ENCODE results near the gene CEP112. TPM values are rescaled to one million over a fixed set of nuclear protein-coding genes. Genes with fewer than 3 reads are reported as not detected.

Gene CEP112
- polyA plus RNA-seq, 1 experiment: 5.7 TPM

- ChIA-PET POLR2A (interaction anchor here (0.5 kb wide), 1 partner anchor 262 kb away, joined by 9 read pairs; no protein-coding TSS in a partner anchor), CTCF (no interaction called here)
- no peak for DNase-seq (ENCODE audit: low read depth, low spot score)
- Histone ChIP-seq H3K9me3 (ENCODE audit: control insufficient read depth, insufficient read depth, low read length) (no peaks in the 10 kb centered on the region), H3K27ac (ENCODE audit: low read depth, low read length) (no peak overlapping the region), H3K4me3 (ENCODE audit: low read depth, low read length) (no peak overlapping the region), H3K27me3 (ENCODE audit: control insufficient read depth, insufficient read depth, low read length) (no peaks in the 10 kb centered on the region)
- no peak for TF ChIP-seq CTCF (IDR thresholded peaks at IDR 0.05; ENCODE audit: low read depth, low read length)
Observed at GRCh38 chr17:65916425-65916824, 275.5 kb downstream of the CEP112 start.

- no peak for TF ChIP-seq CTCF (IDR thresholded peaks at IDR 0.05; ENCODE audit: low read depth, low read length)
- ChIA-PET POLR2A (no interaction called here), CTCF (no interaction called here)
- H3K4me3 ChIP-seq (ENCODE audit: low read depth, low read length): no peak overlapping the region
- no peaks in the 10 kb centered on the region for H3K9me3 ChIP-seq (ENCODE audit: control insufficient read depth, insufficient read depth, low read length)
- no peak overlapping the region for H3K27ac ChIP-seq (ENCODE audit: low read depth, low read length)
- H3K27me3 ChIP-seq (ENCODE audit: control insufficient read depth, insufficient read depth, low read length): no peaks in the 10 kb centered on the region
- DNase-seq (ENCODE audit: low read depth, low spot score): no peak
Observed at GRCh38 chr17:65914784-65915342, 277.1 kb downstream of the CEP112 start.

- no peak for TF ChIP-seq CTCF (IDR thresholded peaks at IDR 0.05; ENCODE audit: low read depth, low read length)
- no peak for DNase-seq (ENCODE audit: low read depth, low spot score)
- no peak overlapping the region for H3K27ac ChIP-seq (ENCODE audit: low read depth, low read length)
- H3K4me3 ChIP-seq (ENCODE audit: low read depth, low read length): no peak overlapping the region
- ChIA-PET POLR2A (no interaction called here), CTCF (no interaction called here)
- no peaks in the 10 kb centered on the region for H3K9me3 ChIP-seq (ENCODE audit: control insufficient read depth, insufficient read depth, low read length)
- no peaks in the 10 kb centered on the region for H3K27me3 ChIP-seq (ENCODE audit: control insufficient read depth, insufficient read depth, low read length)
Observed at GRCh38 chr17:65913326-65913850, 278.5 kb downstream of the CEP112 start.

GRCh38 chr17:65910836-65911235, 281.1 kb downstream of the CEP112 start:
- Histone ChIP-seq H3K4me3 (ENCODE audit: low read depth, low read length) (no peak overlapping the region), H3K9me3 (ENCODE audit: control insufficient read depth, insufficient read depth, low read length) (no peaks in the 10 kb centered on the region), H3K27me3 (ENCODE audit: control insufficient read depth, insufficient read depth, low read length) (no peaks in the 10 kb centered on the region), H3K27ac (ENCODE audit: low read depth, low read length) (no peak overlapping the region)
- ChIA-PET CTCF (no interaction called here), POLR2A (no interaction called here)
- TF ChIP-seq CTCF (IDR thresholded peaks at IDR 0.05; ENCODE audit: low read depth, low read length): no peak
- no peak for DNase-seq (ENCODE audit: low read depth, low spot score)

- Histone ChIP-seq H3K27me3 (ENCODE audit: control insufficient read depth, insufficient read depth, low read length) (no peaks in the 10 kb centered on the region), H3K27ac (ENCODE audit: low read depth, low read length) (no peak overlapping the region), H3K9me3 (ENCODE audit: control insufficient read depth, insufficient read depth, low read length) (no peaks in the 10 kb centered on the region), H3K4me3 (ENCODE audit: low read depth, low read length) (no peak overlapping the region)
- TF ChIP-seq CTCF (IDR thresholded peaks at IDR 0.05; ENCODE audit: low read depth, low read length): no peak
- ChIA-PET POLR2A (no interaction called here), CTCF (no interaction called here)
- DNase-seq (ENCODE audit: low read depth, low spot score): no peak
Observed at GRCh38 chr17:65902831-65903522, 289.0 kb downstream of the CEP112 start.

All from AG04450 (cell line).